Stimulated activated CD8-positive, alpha-beta memory T cell treated with anti-CD3 and anti-CD28 coated beads, Interleukin-7, amount 100 ng/mL, for 48 hours (primary cell): Measurements from ENCODE around the gene GBP5.

Experiments
- DNase-seq, 2 donors: peaks; one replicate each; pipeline ENCODE4 v3.0.0-alpha.2; 2020; ENCODE audit warnings: low read depth in 1 of 2; ENCODE audit errors: extremely low read depth in 1 of 2

Gene GBP5, protein sequence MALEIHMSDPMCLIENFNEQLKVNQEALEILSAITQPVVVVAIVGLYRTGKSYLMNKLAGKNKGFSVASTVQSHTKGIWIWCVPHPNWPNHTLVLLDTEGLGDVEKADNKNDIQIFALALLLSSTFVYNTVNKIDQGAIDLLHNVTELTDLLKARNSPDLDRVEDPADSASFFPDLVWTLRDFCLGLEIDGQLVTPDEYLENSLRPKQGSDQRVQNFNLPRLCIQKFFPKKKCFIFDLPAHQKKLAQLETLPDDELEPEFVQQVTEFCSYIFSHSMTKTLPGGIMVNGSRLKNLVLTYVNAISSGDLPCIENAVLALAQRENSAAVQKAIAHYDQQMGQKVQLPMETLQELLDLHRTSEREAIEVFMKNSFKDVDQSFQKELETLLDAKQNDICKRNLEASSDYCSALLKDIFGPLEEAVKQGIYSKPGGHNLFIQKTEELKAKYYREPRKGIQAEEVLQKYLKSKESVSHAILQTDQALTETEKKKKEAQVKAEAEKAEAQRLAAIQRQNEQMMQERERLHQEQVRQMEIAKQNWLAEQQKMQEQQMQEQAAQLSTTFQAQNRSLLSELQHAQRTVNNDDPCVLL

DNA sequence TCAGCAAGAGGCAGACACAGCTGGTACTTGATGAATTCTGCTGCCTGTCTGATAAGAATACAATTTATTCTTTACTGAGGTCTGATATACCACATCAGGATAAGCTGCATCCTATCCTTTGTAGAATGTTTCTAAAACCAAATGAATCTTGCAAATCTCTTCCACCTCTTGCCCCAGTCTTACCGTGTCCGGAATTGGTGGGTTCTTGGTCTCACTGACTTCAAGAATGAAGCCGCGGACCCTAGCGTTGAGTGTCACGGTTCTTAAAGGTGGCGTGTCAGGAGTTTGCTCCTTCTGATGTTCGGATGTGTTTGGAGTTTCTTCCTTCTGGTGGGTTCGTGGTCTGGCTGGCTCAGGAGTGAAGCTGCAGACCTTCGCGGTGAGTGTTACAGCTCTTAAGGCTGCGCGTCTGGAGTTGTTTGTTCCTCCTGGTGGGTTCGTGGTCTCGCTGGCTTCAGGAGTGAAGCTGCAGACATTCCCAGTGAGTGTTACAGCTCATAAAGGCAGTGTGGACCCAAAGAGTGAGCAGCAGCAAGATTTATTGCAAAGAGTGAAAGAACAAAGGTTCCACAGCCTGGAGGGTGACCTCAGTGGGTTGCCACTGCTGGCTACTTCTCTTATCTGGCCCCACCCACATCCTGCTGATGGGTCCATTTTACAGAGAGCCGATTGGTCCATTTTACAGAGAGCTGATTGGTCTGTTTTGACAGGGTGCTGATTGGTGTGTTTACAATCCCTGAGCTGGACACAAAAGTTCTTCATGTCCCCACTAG lies at the start of gene GBP5:
TSS of gene GBP5 (minus strand) at position 592 of the 773 bp plus-strand sequence. CDS start 3,305 bp downstream, outside the sequence.
- peak; percentile 26 to 50 for DNase-seq

DNA sequence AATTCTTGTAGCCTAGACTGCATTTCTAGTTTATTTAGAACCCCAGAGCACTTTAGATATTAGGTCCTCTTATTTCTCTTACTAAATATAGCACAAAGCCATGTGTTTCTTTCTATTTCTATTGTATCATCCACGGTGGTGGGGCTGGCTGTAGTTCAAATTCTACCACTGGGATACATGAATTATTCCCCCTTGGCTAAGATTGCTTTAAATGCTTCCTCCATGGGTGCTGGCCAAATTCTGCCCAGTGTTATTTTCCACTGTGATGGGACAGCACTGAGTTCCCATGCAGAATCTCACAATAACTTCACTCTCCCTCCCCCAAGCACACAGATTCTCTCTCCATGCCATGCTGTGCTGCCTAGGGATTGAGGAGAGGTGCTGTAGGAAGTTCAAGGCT lies 49.7 kb upstream of the GBP5 start:
- no peak for DNase-seq

DNA sequence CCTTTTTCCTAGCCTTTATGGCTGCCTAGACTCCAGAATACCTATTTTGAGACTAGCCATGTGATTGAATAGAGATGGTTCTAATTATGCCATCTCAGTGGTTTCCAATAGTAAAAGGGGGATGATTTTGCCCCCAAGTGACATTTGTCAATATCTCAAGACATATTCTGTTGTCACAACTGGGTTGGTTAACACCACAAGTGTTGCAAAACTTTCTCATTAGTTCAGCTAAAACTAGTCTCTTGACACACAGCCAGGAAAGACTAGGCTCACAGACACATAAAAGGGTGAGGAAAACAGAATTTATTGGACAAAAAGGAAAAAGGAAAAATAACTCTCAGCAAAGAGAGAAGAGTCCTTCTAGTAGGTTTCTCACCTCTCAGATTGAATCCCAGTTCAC lies 39.9 kb upstream of the GBP5 start:
- no peak for DNase-seq

DNA sequence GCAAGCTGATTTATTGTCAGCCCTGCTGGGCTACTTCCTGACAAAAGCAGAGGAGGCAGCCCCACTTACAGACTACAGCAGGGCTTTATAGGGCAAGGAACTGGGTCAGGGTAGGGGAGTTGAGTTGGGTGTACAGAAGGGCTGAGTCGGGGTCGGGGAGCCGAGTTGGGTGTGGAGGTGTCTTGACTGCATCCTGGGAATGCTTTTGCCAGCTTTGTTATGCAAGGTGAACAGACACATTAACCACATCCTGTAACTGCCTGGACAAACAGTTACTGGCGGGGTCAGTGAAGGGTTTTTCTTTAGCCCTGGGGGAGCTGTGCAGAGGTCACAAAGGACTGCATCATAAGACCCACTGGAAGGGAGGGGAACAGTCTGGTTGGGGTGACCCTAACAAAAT lies 39.1 kb upstream of the GBP5 start:
- DNase-seq, result no peak

DNA sequence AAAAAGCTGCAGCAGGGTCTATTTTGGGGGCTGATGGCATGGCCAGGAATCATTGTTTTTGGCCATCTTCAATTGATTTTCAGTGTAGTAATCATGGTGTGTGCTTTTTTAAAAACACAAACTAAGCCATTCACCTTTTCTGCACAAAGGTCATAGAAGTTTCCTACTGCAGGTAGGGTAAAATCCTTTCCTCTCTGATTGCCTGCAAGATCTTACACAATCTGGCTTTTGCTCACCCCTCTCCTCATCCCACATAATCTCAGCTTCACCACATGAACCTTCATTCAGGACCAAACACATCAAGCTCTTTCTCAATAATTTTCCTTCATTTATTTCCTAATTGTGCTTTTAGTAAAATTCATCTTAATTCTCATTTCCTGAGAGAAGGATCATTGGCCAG lies 38.3 kb upstream of the GBP5 start:
- no peak for DNase-seq

DNA sequence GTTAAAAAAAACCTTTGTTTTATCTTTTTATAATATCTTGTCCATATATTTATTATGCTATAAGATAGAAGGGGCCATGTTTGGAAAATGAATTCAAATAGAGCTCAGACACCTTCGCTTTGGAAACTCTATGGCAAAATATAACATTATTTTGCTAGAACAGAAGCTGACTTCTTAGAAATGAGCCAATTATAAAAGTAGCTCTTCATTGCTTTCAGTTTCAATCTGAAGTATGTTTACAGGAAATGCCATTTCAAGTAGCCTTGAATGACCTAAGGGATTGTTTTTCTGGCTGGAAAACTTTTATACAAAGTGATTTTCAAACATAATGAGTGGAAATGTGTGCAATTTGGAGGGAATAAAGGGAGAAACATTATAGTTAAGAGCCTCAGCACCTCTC lies 37.8 kb upstream of the GBP5 start:
- no peak for DNase-seq

DNA sequence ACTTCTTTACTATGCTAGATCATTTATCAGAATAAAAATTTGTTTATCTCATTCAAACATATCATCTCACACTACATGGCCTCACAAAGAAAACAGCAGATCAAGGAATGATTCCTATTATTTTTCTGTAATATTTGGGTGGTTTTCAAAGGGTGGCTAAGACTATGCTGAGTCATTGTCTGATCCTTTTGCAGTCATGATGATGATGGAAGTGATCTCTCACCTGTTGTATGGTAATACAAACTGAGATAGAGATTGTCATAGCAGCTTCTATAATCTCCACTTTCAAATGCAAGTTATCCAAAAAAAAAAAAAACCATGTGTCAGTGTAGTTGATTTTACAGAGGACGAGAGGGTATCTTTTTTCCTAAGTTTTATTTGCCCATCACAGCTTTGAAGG lies 37.2 kb upstream of the GBP5 start:
- no peak for DNase-seq

DNA sequence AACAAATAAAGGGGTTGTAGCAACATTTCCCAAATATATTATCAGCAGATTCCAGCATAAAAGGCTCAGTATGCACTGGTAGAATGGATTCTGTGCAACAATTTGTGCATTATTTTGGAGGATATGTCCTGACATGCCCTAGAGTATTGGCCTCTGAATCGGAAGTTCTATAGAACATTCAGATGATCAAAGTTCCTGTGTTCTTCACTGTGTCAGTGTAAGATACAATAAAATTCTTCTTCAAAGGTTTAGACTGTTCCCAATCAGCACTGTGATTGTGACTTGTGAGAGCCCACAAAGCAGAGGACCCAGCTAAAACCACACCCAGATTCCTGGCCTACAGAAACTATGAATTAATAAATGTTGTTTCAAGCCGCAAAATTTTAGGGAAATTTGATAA lies 33.6 kb upstream of the GBP5 start:
- DNase-seq, result no peak

DNA sequence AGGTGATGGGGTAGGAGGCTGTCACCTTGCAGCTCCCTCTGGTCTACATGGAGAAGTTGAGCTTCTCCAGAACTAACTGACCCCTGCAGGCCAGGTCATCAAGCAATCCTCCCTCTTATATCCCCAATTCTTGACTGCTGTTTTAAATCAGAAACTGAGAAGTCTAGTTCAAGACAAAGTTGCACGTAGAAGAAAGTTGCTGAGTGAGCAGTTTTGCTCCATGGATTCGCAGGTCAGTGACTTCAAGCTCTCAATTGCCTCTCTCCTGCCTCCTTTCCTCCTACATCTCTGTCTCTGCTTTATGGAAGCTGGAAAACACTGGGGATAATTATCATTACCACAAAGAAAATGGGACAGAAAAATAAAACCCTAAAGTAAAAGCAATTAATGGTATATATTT lies 32.8 kb upstream of the GBP5 start:
- no peak for DNase-seq

DNA sequence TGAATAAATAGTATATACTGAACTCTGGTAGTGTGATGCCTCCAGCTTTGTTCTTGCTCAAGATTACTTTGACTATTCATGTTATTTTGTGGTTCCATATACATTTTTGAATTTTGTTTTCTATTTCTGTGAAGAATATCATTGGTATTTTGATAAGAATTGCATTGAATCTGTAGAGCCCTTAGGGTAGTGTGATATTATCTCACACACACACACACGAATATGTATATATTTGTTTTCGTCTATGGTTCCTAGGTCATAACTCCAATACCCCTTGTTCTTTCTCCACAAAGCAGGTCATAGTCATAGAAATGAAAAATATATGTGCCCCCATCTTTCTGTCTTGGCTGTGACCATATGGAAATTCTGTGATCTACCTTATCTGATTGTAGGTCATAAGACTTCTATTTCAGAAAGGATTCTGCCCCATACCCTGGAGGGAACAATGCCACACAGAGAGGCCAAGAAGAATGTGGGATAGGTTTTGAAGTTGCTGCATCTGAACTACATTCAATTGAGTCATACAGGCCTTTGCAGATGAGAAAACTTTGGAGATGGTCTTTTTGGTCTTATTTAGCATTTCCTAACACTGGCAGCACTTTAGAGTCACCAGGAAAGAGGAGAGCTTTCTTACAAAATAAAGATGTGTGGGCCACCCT lies 32.0 kb upstream of the GBP5 start:
- no peak for DNase-seq

DNA sequence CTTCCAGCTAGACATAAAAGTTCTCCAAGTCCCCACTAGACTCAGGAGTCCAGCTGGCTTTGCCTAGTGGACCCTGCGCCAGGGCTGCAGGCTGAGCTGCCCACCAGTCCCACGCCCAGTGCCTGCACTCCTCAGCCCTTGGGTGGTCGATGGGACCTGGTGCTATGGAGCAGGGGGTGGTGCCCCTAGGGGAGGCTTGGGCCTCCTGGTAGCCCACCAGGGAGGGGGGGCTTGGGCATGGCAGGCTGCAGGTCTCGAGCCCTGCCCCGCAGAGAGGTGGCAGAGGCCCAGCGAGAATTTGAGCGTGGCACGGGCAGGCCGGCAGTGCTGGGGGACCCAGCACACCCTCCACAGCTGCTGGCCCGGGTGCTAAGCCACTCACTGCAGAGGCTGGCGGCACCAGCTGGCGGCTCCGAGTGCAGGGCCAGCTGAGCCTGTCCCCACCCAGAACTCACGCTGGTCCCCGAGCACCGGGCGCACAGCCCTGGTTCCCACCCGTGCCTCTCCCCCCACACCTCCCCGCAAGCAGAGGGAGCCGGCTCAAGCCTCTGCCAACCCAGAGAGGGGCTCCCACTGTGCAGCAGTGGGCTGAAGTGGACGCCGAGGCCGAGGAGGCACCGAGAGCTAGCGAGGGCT lies 30.2 kb upstream of the GBP5 start:
- DNase-seq, result no peak

DNA sequence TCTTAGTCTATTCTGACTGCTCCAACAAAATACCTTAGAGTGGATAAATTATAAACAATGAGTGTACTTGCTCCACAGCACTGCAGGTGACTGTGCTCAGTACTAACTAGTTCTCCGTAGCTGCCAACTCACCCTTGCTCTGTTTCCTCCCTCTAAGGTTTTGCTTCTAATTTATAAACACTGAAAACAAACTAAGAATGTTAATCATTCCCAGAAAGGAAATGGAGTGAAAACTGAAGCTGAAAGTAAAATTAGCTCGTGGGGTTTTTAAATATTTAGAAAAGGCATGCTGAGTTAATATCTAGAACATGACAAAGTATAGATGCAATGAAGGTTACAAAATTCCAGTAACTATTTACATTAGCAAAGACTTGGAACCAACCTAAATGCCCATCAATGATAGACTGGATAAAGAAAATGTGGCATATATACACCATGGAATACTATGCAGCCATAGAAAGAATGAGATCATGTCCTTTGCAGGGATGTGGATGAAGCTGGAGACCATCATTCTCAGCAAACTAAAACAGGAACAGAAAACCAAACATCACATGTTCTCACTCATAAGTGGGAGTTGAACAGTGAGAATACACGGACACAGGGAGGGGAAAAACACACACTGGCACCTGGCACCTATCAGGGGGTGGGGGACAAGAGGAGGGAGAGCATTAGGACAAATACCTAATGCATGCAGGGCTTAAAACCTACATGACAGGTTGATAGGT lies 27.2 kb upstream of the GBP5 start:
- peak in 1 of 2 donors; percentile 23 for DNase-seq

DNA sequence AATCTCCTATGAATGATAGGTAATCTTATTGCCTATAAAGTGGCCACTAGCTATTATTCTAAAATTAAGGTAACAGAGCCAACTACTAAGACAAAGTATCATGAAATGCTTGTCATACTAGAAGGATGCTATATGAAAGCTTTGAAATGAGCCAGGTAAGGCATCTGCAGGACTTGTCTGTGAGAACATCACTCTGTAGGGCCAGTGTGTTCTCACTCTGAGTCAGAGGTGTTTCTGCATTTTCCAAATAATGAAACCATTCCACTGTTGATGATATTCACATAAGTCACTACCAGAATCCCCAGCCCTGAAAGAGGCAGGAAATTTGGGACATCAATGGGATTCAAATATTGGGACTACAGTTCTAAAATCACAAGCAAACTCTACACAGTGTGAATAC lies 25.8 kb upstream of the GBP5 start:
- no peak for DNase-seq

DNA sequence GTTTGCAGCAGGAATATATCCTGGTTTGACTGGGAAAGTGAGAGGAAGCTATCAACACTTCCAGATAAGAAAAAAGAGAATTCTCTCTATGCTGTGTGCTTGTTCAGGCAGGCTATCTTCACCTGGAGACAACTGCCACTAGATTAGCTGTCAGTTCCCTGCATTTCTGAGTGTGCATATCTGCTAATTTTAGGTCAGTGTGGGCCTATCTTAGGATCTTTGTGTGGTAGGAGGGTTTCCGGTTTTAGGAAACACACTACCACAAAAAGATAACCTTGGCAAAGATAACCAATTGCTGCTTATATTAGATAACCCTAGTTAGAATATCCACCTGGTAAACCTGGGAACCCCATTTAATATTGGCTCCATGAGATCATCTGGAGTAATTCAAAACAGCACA lies 22.5 kb upstream of the GBP5 start:
- DNase-seq, result no peak

DNA sequence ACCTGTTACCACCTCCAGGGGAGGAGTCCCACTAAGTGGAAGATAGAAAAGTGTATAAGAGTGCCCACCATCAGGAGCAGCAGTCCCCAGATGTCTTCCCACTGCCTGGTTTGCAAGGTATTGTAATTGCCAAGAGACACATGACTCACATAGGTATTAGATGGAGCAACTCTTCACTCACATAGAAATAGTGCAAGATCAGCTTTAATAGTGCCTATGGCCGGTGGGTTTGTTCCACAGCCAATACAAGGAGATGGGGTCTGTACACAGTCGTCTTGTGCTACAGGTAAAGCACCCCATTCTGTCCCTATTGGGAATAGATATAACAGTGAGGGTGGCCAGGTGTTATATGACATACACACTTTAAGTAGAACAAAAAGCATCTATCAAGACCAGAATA lies 18.6 kb upstream of the GBP5 start:
- DNase-seq, result no peak

DNA sequence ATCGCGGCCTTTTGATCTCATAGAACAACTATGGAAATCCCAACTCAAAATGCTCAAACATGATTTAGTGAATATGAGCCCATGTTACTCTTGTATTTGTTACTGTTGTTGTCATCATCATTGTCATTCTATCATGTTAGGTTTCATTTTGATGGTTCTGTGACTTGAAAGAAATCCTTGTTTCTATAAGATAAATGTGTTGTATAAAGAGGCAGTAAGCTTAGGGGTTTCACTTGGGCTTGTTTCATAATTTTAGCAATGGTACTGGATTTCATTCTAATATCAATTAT lies 15.3 kb upstream of the GBP5 start:
- DNase-seq, result no peak

DNA sequence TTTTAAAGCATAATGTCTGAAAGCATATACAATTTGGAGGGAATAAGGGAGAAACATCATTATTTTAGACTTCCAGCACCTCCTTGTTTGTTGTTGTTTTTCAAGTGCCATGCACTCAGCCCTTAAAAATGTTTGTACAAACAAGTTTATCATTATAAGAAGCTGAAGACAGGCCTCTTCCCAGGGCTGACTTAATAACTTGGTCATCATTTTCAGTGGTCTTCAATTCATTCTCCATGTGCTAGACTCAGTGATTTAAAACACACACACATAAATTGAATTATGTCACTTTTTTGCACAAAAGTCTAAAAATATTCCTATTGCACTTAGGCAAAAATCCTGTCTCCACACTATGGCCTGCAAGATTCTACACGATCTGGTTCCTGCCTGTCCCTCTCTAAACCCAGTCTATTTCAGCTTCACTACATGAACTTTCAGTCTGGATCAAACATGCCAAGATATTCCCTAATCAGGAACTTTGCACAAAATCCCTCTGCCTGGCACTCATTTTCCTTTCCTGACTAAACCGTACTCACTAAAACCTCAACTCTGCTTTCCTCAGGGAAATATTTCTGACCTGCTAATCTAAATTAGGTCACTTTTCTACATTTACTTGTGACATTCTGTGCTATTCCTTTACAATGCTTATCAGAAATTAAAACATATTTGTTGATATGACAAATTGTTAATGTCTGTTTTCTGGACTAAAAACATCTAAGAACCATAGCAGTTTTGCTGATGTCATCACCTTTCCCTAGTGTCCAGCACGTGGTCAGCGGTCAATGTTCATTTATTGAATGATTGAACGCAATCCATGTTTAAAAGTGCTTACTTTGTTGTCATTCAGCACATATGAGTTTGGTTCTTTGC lies 14.8 kb upstream of the GBP5 start:
- DNase-seq, result no peak

DNA sequence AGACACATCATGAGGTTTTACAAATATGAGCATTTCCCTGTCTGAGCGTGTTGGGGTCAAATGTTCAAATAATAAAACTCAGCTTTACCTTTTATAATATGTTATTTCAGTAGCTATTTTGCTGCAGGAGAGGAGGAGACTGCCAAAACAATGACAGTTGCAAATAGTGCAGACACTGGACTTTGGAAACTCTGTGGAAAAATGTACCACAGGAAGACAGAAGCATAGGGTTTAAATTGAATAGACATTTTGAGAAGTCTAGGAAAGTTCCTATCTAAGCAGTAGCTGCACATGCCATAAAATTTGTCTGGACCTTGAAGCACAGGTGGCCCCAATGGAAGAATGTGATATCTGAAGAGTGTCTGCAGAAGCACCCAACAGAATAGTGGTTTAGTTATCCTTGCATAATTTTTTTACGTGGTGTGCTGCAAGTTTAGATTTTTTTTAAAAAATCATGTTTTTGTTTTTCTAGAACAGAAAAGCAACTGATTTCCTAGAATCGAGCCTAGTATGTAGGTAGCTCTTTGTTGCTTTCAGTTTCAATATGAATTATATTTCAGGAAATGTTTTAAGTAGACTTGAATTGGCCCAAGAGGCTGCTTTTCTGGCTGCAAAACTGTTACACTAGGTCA lies 14.0 kb upstream of the GBP5 start:
- DNase-seq, result no peak

DNA sequence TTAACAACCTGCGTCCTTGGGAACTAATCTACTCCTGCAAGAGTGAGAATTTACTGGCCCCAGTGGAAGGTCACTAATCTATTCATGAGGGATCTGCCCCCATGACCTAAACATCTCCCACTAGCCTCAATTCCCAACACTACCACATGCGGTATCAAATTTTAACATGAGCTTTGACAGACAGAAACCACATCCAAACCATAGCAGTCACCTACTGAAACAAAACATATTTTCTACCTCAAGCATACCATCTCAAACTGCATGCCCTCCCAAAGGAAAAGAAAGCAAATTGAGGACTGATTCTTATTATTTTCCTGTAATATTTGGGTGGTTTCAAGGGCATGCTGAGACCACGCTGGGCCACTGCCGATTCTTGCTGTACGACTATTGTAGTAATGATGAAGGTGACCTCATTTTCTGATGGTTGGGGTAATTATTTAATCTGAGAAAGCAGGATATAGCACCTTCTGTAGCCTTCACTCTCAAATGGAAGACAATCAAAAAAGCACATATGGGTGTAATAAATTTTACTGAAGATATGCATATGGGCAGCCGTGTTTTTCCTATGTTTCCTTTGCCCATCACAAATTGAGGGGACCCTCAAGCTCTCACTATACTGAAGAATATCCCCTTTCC lies 13.2 kb upstream of the GBP5 start:
- no peak for DNase-seq
